ENCODE measurements around the gene TKT.

GRCh38 chr3:53269888-53270880 is 14.4 kb upstream of the TKT start:
- TF ChIP-seq CTCF (CRISPR knock-in tag; IDR thresholded peaks at IDR 0.05), result peak; percentile 33
- 0 out of 2 replicates have a peak, but pooled peaks have one; percentile 54 for TF ChIP-seq ESRRA (CRISPR knock-in tag; IDR thresholded peaks at IDR 0.05; ENCODE audit: low read depth)
- TF ChIP-seq, protein P1, sequence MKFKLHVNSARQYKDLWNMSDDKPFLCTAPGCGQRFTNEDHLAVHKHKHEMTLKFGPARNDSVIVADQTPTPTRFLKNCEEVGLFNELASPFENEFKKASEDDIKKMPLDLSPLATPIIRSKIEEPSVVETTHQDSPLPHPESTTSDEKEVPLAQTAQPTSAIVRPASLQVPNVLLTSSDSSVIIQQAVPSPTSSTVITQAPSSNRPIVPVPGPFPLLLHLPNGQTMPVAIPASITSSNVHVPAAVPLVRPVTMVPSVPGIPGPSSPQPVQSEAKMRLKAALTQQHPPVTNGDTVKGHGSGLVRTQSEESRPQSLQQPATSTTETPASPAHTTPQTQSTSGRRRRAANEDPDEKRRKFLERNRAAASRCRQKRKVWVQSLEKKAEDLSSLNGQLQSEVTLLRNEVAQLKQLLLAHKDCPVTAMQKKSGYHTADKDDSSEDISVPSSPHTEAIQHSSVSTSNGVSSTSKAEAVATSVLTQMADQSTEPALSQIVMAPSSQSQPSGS (CRISPR knock-in tag; IDR thresholded peaks at IDR 0.05), result no peak
